ENCODE results near the gene OR8B2.

Gene OR8B2, protein sequence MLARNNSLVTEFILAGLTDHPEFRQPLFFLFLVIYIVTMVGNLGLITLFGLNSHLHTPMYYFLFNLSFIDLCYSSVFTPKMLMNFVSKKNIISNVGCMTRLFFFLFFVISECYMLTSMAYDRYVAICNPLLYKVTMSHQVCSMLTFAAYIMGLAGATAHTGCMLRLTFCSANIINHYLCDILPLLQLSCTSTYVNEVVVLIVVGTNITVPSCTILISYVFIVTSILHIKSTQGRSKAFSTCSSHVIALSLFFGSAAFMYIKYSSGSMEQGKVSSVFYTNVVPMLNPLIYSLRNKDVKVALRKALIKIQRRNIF

DNA sequence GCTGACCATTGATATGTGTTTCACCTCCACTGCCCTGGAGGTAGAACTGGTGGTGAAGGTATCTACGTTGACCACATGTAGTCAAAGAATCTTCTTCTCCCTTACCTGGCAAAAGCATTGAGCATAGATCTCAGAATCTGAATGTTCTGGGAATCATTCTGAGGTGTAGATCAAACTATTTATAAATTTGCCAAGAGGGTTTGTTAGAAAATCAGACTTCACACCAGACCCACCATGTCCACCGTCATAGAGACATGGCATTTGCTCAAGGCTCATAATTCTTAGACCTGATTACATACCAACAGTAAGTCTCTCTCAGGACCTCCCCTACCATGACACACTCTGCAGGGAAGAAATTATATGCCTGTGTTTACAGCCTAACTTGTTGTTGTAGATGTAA is at the start of gene OR8B2:
Gene OR8B2 (minus strand): TSS at position 101 of the 400 bp plus-strand sequence. CDS start 1,156 bp downstream, outside the sequence.
- no peak within 1 kb of the TSS for H3K4me3 ChIP-seq (ENCODE audit: low read depth, low read length)
- TF ChIP-seq, protein P1, sequence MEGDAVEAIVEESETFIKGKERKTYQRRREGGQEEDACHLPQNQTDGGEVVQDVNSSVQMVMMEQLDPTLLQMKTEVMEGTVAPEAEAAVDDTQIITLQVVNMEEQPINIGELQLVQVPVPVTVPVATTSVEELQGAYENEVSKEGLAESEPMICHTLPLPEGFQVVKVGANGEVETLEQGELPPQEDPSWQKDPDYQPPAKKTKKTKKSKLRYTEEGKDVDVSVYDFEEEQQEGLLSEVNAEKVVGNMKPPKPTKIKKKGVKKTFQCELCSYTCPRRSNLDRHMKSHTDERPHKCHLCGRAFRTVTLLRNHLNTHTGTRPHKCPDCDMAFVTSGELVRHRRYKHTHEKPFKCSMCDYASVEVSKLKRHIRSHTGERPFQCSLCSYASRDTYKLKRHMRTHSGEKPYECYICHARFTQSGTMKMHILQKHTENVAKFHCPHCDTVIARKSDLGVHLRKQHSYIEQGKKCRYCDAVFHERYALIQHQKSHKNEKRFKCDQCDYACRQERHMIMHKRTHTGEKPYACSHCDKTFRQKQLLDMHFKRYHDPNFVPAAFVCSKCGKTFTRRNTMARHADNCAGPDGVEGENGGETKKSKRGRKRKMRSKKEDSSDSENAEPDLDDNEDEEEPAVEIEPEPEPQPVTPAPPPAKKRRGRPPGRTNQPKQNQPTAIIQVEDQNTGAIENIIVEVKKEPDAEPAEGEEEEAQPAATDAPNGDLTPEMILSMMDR (IDR thresholded peaks at IDR 0.05; ENCODE audit: insufficient read depth, low read depth, low read length, missing control alignments), result no peak
- no peak for DNase-seq (ENCODE audit: low read depth)

DNA sequence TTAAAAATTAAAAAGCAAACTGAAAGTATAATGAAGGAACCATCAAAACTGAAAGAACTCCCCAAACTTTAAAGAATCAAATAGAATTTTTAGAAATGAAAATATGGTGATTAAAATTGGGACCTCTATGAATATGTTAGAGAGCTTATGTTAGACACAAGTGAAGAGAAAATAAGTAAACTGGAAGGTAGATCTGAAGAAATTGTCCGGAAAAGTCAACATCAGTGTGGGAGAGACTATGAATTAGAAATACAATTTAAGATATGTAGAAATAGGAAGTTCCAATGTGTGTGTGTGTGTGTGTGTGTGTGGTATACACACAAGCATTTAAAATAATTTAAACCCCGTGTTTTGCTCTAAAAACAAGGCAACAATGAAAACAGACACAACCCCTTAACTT is 45.3 kb upstream of the OR8B2 start:
- no peak for DNase-seq (ENCODE audit: low read depth)
- TF ChIP-seq, protein P1 (IDR thresholded peaks at IDR 0.05; ENCODE audit: insufficient read depth, low read depth, low read length, missing control alignments), result no peak
- H3K4me3 ChIP-seq (ENCODE audit: low read depth, low read length), result no peak overlapping the region

DNA sequence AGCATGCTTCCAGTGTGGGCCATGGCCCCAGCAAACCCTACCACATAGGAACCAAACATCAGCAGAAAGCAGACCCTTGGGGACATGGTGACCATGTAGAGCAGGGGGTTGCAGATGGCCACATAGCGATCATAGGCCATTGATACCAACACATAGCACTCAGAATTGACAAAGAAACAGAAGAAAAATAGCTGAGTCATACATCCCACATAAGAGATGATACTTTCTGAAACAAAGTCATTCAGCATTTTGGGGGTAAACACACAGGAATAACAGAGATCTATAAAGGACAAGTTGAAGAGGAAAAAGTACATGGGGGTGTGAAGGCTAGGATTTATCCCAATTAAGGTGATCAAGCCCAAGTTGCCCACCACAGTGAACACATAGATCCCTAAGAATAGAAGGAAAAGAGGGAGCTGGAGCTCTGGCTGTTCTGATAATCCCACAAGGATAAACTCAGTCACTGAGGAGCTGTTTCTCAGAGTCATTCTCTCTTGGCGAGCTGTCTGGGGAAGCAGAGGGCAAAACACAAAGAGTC is 40.2 kb upstream of the OR8B2 start, which contains the start of gene OR8B4:
Gene OR8B4 (minus strand): TSS at position 488 of the 538 bp plus-strand sequence. CDS start 0 bp downstream, at position 488.
- TF ChIP-seq, protein P1 (IDR thresholded peaks at IDR 0.05; ENCODE audit: insufficient read depth, low read depth, low read length, missing control alignments), result no peak
- H3K4me3 ChIP-seq (ENCODE audit: low read depth, low read length), result no peak within 1 kb of the TSS

DNA sequence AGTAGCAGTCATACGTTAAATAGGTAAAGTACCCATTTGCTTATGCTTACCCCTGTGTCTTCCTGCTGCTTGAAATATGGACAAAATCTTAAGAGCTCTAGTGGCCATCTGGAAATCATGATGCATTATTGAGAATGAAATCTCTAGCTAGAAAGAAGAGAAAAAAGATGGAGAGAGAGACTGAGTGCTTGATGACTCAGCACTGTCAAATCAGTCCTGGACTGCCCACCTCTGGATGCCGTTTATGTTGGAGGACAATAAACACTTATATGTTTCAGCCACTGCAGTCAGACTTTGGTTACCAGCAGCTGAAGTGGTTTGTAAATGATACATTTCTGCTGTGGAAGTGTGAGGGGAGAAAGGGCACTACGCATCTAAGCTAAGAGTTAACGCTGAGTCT is 36.7 kb upstream of the OR8B2 start:
- no peak for DNase-seq (ENCODE audit: low read depth)
- TF ChIP-seq, protein P1 (IDR thresholded peaks at IDR 0.05; ENCODE audit: insufficient read depth, low read depth, low read length, missing control alignments), result no peak

More for the DNA sequence above, 40.2 kb upstream of the OR8B2 start, which contains the start of gene OR8B4:
- no peak for DNase-seq (ENCODE audit: low read depth)

DNA sequence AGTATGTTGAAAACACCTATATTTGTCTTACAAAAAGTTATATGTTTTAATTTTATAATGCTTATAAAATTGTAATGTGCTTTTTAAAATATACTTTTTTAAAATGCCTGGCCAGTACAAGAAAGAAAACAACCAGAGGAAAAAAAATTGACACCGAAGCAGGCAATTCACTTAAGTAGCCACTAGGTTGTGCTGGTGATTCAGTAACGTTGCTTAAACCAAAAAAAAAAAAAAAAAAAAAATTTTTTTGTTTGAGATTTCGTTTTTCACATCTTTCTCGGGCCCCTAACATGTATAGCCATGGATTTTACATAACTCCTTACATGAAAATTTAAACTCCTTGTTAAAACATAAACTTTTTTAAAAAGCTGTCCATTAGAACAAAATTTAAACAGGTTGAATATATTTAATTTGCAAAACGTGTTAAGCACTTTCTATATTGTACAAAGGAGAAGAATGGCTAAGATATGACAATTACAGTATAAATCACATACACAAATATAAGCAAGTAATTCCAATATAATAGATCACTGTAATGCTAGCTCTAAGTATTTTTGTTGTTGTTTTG is 31.1 kb upstream of the OR8B2 start:
- H3K4me3 ChIP-seq (ENCODE audit: low read depth, low read length), result no peak overlapping the region
- DNase-seq (ENCODE audit: low read depth), result peak; percentile 67
- TF ChIP-seq, protein P1 (IDR thresholded peaks at IDR 0.05; ENCODE audit: insufficient read depth, low read depth, low read length, missing control alignments), result peak; percentile 56

More for the DNA sequence above, 36.7 kb upstream of the OR8B2 start:
- H3K4me3 ChIP-seq (ENCODE audit: low read depth, low read length), result no peak overlapping the region

DNA sequence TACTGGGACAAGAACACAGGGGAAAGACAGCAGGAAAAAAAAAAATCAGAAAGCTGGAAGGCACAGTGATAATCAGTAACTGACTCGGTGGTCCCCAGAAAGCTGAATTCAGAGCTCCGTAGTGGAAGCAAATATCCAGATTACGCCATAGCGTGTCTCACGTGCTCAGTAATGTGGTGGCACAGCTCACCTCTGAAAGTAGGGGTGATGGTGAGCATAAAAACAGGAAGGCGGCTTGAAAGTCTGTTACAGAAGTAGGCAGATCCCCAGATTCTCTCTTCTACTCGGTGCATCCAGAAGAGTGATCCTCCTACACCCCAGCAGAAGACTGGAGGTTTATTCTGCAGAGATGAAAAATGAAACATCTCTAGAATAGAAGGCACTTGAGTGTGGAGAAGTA is 25.6 kb upstream of the OR8B2 start:
- TF ChIP-seq, protein P1 (IDR thresholded peaks at IDR 0.05; ENCODE audit: insufficient read depth, low read depth, low read length, missing control alignments), result no peak
- DNase-seq (ENCODE audit: low read depth), result no peak
- no peak overlapping the region for H3K4me3 ChIP-seq (ENCODE audit: low read depth, low read length)

All from GM12865 (cell line).